Activated CD8-positive, alpha-beta T cell treated with anti-CD3 and anti-CD28 coated beads for 36 hours (primary cell): ENCODE results near the gene PLEKHH2. TPM values are rescaled to one million over a fixed set of nuclear protein-coding genes. Genes with fewer than 3 reads are reported as not detected.

Experiments
- ATAC-seq: fragments of 200-7000 bp; cut with Tn5 transposase; one replicate; pipeline ENCODE4 v1.10.0; 2021; ENCODE audit warnings: mild to moderate bottlenecking, moderate library complexity
- CTCF ChIA-PET: fragments of 350-600 bp; sonication (Branson Sonifier 250); formaldehyde crosslinking; loops from one replicate; lab custom pipeline; 2021; ENCODE audit warnings: antibody characterized with exemption; lab: Charles Lee
- POLR2A ChIA-PET: fragments of 350-600 bp; sonication (Branson Sonifier 250); formaldehyde crosslinking; loops from one replicate; lab custom pipeline; 2021; ENCODE audit warnings: antibody characterized with exemption; lab: Charles Lee
- DNase-seq: peaks from one replicate; pipeline ENCODE4 v3.0.0-alpha.2; 2020
- H3K27ac Mint-ChIP-seq: one replicate; pipeline ENCODE4 v1.8.0; 2021; ENCODE audit warnings: mild to moderate bottlenecking, mixed read lengths
- H3K27me3 Mint-ChIP-seq: one replicate; pipeline ENCODE4 v1.8.0; 2021; ENCODE audit warnings: mixed read lengths
- H3K36me3 Mint-ChIP-seq: one replicate; pipeline ENCODE4 v1.8.0; 2021; ENCODE audit warnings: low read depth, mixed read lengths
- H3K4me1 Mint-ChIP-seq: one replicate; pipeline ENCODE4 v1.8.0; 2021; ENCODE audit warnings: low read depth, mixed read lengths
- H3K4me3 Mint-ChIP-seq: one replicate; pipeline ENCODE4 v1.8.0; 2021; ENCODE audit warnings: mild to moderate bottlenecking, moderate library complexity, mixed read lengths
- H3K9me3 Mint-ChIP-seq: one replicate; pipeline ENCODE4 v1.8.0; 2021; ENCODE audit warnings: mixed read lengths
- intact Hi-C: fragments of 100-400 bp; cut with micrococcal nuclease; formaldehyde crosslinking; loops from one replicate; pipeline ENCODE4 v1.10.0; 2022
- total RNA-seq, 2 experiments: library from RNA; stranded (reverse); gene quantifications; one replicate each; pipeline ENCODE4 v1.2.3, GENCODE V29; 2021
- TF ChIP-seq, protein P1 (sequence below): fragments of 200-600 bp; IDR thresholded peaks from one replicate; pipeline ENCODE4 v1.8.0; 2022; ENCODE audit warnings: antibody characterized with exemption, mild to moderate bottlenecking

Gene PLEKHH2
- total RNA-seq, 2 experiments from 2014 or later: 0.43 to 0.56 TPM

- DNase-seq (no peak), ATAC-seq (no peak)
- ChIA-PET POLR2A (interaction anchor here (0.8 kb wide), 1 partner anchor 63 kb away, joined by 3 read pairs; no protein-coding TSS in a partner anchor), CTCF (no interaction called here)
- no peak overlapping the region for H3K27ac Mint-ChIP-seq
- H3K27me3 Mint-ChIP-seq: peaks cover 3% of the 10 kb centered on the region
- no peaks in the 10 kb centered on the region for H3K4me1 Mint-ChIP-seq
- no peaks in the 10 kb centered on the region for H3K36me3 Mint-ChIP-seq
- no peak overlapping the region for H3K4me3 Mint-ChIP-seq
- intact Hi-C loops: no loop called here
- no peaks in the 10 kb centered on the region for H3K9me3 Mint-ChIP-seq
- TF ChIP-seq, protein P1, sequence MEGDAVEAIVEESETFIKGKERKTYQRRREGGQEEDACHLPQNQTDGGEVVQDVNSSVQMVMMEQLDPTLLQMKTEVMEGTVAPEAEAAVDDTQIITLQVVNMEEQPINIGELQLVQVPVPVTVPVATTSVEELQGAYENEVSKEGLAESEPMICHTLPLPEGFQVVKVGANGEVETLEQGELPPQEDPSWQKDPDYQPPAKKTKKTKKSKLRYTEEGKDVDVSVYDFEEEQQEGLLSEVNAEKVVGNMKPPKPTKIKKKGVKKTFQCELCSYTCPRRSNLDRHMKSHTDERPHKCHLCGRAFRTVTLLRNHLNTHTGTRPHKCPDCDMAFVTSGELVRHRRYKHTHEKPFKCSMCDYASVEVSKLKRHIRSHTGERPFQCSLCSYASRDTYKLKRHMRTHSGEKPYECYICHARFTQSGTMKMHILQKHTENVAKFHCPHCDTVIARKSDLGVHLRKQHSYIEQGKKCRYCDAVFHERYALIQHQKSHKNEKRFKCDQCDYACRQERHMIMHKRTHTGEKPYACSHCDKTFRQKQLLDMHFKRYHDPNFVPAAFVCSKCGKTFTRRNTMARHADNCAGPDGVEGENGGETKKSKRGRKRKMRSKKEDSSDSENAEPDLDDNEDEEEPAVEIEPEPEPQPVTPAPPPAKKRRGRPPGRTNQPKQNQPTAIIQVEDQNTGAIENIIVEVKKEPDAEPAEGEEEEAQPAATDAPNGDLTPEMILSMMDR: no peak
Measured at GRCh38 chr2:43729491-43730174, 92.6 kb downstream of the PLEKHH2 start.

DNA sequence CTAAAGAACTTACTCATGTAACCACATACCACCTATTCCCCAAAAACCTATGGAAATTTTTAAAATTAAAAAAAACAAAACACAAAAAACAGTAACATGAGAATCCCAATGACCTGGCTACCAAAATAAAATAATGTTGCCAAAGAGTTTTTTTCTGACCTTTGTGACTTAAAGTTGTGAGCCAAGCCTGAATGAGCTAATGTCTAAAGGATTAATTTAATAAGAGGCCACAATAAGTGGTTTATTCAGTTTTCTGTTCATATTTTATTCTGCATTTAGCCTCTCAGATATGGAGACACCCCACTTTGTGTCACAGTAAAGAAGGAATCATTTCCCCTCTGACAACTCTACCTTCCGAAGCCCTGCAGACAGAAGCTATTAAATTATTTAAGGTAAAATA, 94.2 kb downstream of the PLEKHH2 start:
- H3K36me3 Mint-ChIP-seq: no peaks in the 10 kb centered on the region
- H3K4me1 Mint-ChIP-seq: no peaks in the 10 kb centered on the region
- TF ChIP-seq, protein P1: no peak
- peaks cover 4% of the 10 kb centered on the region for H3K27me3 Mint-ChIP-seq
- CTCF ChIA-PET: interaction anchor here (1.7 kb wide), 1 partner anchor 26 kb away, joined by 4 read pairs; no protein-coding TSS in a partner anchor
- DNase-seq: no peak
- H3K4me3 Mint-ChIP-seq: no peak overlapping the region
- ATAC-seq: no peak
- POLR2A ChIA-PET: interaction anchor here (1.2 kb wide), 1 partner anchor 11 kb away, joined by 3 read pairs; no protein-coding TSS in a partner anchor
- intact Hi-C loops: no loop called here
- H3K27ac Mint-ChIP-seq: no peak overlapping the region
- no peaks in the 10 kb centered on the region for H3K9me3 Mint-ChIP-seq

- Mint-ChIP-seq H3K4me3 (no peak overlapping the region), H3K27ac (no peak overlapping the region), H3K36me3 (no peaks in the 10 kb centered on the region), H3K9me3 (no peaks in the 10 kb centered on the region), H3K4me1 (no peaks in the 10 kb centered on the region), H3K27me3 (peaks cover 12% of the 10 kb centered on the region)
- DNase-seq (no peak), ATAC-seq (no peak)
- intact Hi-C loops: no loop called here
- ChIA-PET CTCF (interaction anchor here (0.7 to 1.0 kb wide), 2 partner anchors 9 to 865 kb away, joined by 3 read pairs; no protein-coding TSS in a partner anchor), POLR2A (no interaction called here)
- TF ChIP-seq, protein P1: no peak
Measured at GRCh38 chr2:43736637-43737036, 99.6 kb downstream of the PLEKHH2 start.

- intact Hi-C loops: no loop called here
- TF ChIP-seq, protein P1: no peak
- H3K27me3 Mint-ChIP-seq: peaks cover 11% of the 10 kb centered on the region
- no peaks in the 10 kb centered on the region for H3K36me3 Mint-ChIP-seq
- no peak for DNase-seq
- H3K27ac Mint-ChIP-seq: no peak overlapping the region
- CTCF ChIA-PET: interaction anchor here (0.7 kb wide), 1 partner anchor 865 kb away, joined by 3 read pairs; no protein-coding TSS in a partner anchor
- no peak overlapping the region for H3K4me3 Mint-ChIP-seq
- no peaks in the 10 kb centered on the region for H3K4me1 Mint-ChIP-seq
- H3K9me3 Mint-ChIP-seq: no peaks in the 10 kb centered on the region
- ATAC-seq: no peak
- POLR2A ChIA-PET: no interaction called here
Measured at GRCh38 chr2:43737097-43737854, 100.2 kb downstream of the PLEKHH2 start.

DNA sequence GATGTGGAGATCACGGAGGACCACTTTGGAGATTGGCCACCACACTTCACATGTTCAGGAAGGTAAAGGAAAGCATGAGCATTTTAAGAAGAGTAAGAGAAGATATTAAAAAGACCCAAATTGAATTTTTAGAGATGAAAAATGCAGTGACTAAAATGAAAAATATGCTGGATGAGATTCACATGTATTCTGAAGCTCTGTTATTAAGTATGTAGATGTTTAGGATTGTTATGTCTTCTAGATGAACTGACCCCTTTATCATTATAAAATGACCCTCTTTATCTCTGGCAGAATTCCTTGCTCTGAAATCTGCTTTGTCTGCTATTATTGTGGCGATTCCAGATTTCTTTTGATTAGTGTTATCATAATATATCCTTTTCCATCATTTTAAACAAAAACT, 100.8 kb downstream of the PLEKHH2 start:
- intact Hi-C loops: no loop called here
- no peak for ATAC-seq
- Mint-ChIP-seq H3K9me3 (no peaks in the 10 kb centered on the region), H3K4me1 (no peaks in the 10 kb centered on the region), H3K27me3 (peaks cover 12% of the 10 kb centered on the region), H3K27ac (no peak overlapping the region), H3K4me3 (no peak overlapping the region), H3K36me3 (no peaks in the 10 kb centered on the region)
- TF ChIP-seq, protein P1: no peak
- no peak for DNase-seq
- ChIA-PET CTCF (no interaction called here), POLR2A (no interaction called here)
